ENCODE data around the gene SOHLH1. TPM values are rescaled to one million over a fixed set of nuclear protein-coding genes. Genes with fewer than 3 reads are reported as not detected.

The SOHLH1 gene
- total RNA-seq, 1 experiment from 2014 or later, result not detected

DNA sequence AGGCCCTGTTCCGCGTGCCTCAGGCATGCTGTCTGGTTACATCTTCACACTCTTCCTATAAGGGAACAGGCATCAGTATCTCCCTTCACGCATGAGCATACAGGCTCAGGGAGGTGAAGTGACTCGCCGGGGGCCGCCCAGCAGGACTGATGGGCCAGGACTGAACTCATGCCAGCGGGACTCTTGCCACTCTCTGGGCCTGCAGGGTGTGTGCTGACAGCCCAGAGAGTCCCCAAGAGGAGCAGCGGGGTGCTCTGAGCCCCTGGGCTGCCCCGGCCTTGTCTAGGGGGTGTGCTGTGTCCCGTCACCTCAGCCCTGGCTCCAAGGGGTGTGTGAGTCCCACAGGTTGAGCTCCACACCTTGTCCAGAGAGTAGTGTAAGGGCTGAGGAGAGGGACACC lies 12.6 kb upstream of the SOHLH1 start:
- Histone ChIP-seq H3K27me3 (replicated peaks; ENCODE audit: insufficient read depth, low read depth, low read length, poor library complexity) (peaks cover 35% of the 10 kb centered on the region), H3K9me3 (ENCODE audit: low read depth, low read length, poor library complexity, severe bottlenecking) (no peaks in the 10 kb centered on the region), H3K27ac (ENCODE audit: low read depth, low read length, poor library complexity, severe bottlenecking) (no peak overlapping the region), H3K36me3 (ENCODE audit: insufficient read depth, low read length, poor library complexity, severe bottlenecking) (no peaks in the 10 kb centered on the region), H3K4me1 (ENCODE audit: insufficient read depth, low read length, poor library complexity, severe bottlenecking) (peaks cover 5% of the 10 kb centered on the region), H3K4me3 (ENCODE audit: low read depth, low read length, poor library complexity, severe bottlenecking) (no peak overlapping the region)
- POLR2A ChIA-PET (ENCODE audit: low non-redundant PET), result no interaction called here
- TF ChIP-seq EZH2 (IDR thresholded peaks at IDR 0.05; ENCODE audit: borderline replicate concordance, low read depth, low read length, poor library complexity, severe bottlenecking), result no peak
- TF ChIP-seq, protein P1, sequence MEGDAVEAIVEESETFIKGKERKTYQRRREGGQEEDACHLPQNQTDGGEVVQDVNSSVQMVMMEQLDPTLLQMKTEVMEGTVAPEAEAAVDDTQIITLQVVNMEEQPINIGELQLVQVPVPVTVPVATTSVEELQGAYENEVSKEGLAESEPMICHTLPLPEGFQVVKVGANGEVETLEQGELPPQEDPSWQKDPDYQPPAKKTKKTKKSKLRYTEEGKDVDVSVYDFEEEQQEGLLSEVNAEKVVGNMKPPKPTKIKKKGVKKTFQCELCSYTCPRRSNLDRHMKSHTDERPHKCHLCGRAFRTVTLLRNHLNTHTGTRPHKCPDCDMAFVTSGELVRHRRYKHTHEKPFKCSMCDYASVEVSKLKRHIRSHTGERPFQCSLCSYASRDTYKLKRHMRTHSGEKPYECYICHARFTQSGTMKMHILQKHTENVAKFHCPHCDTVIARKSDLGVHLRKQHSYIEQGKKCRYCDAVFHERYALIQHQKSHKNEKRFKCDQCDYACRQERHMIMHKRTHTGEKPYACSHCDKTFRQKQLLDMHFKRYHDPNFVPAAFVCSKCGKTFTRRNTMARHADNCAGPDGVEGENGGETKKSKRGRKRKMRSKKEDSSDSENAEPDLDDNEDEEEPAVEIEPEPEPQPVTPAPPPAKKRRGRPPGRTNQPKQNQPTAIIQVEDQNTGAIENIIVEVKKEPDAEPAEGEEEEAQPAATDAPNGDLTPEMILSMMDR (conservative IDR thresholded peaks at IDR 0.05; ENCODE audit: low read depth, low read length), result no peak
- intact Hi-C loops (cut with micrococcal nuclease; ENCODE audit: unreplicated experiment), result no loop called here
- no TSS peak for BruUV-seq (replicated peaks)
- no peak for DNase-seq (ENCODE audit: low spot score)
- CTCF ChIA-PET, result no interaction called here

DNA sequence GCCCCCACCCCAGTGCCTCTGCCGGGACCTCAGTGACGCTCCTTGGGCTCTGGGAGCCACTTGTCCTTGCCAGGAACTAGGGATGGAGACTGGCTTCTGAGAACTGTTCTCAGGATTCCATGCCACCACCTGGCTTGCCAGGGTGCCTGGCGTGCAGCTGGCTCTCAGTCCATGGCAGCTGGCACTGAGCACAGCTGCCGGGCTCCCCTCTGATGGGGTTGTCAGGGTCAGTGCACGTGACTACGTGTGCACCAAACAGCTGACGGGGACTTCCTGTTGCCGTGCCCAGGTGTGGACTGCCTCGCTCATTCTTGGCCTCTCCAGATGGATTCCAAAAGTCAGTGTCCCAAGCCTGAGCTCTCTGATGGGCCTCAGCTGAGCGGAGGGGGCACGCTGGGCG lies 12.1 kb upstream of the SOHLH1 start:
- ChIA-PET CTCF (no interaction called here), POLR2A (ENCODE audit: low non-redundant PET) (no interaction called here)
- no peaks in the 10 kb centered on the region for H3K36me3 ChIP-seq (ENCODE audit: insufficient read depth, low read length, poor library complexity, severe bottlenecking)
- intact Hi-C loops (cut with micrococcal nuclease; ENCODE audit: unreplicated experiment), result no loop called here
- H3K27me3 ChIP-seq (replicated peaks; ENCODE audit: insufficient read depth, low read depth, low read length, poor library complexity), result peaks cover 30% of the 10 kb centered on the region
- H3K4me1 ChIP-seq (ENCODE audit: insufficient read depth, low read length, poor library complexity, severe bottlenecking), result peaks cover 5% of the 10 kb centered on the region
- no peaks in the 10 kb centered on the region for H3K9me3 ChIP-seq (ENCODE audit: low read depth, low read length, poor library complexity, severe bottlenecking)
- no peak for DNase-seq (ENCODE audit: low spot score)
- BruUV-seq (replicated peaks), result no TSS peak
- no peak overlapping the region for H3K4me3 ChIP-seq (ENCODE audit: low read depth, low read length, poor library complexity, severe bottlenecking)
- TF ChIP-seq, protein P1 (conservative IDR thresholded peaks at IDR 0.05; ENCODE audit: low read depth, low read length), result no peak
- no peak for TF ChIP-seq EZH2 (IDR thresholded peaks at IDR 0.05; ENCODE audit: borderline replicate concordance, low read depth, low read length, poor library complexity, severe bottlenecking)
- H3K27ac ChIP-seq (ENCODE audit: low read depth, low read length, poor library complexity, severe bottlenecking), result no peak overlapping the region

DNA sequence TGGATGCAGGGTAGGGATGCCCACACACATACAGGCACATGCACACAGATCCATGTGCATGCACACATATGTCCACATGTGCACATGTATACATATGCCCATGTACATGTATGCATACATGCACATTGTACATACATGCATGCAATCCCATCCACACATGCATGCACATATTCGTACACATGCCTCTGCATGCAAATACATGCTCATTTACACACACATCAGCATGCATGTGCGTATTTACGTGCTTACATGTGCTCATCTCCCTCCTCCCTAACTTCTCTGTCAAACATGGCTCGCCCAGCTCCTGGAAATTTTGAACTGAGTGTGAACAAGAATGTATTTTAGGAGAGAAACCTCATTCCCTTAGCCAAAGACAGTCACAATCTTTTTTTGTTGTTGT lies 8.9 kb upstream of the SOHLH1 start:
- no peak for DNase-seq (ENCODE audit: low spot score)
- intact Hi-C loops (cut with micrococcal nuclease; ENCODE audit: unreplicated experiment), result no loop called here
- no peaks in the 10 kb centered on the region for H3K36me3 ChIP-seq (ENCODE audit: insufficient read depth, low read length, poor library complexity, severe bottlenecking)
- ChIA-PET POLR2A (ENCODE audit: low non-redundant PET) (no interaction called here), CTCF (no interaction called here)
- no peak overlapping the region for H3K27ac ChIP-seq (ENCODE audit: low read depth, low read length, poor library complexity, severe bottlenecking)
- BruUV-seq (replicated peaks), result no TSS peak
- no peaks in the 10 kb centered on the region for H3K9me3 ChIP-seq (ENCODE audit: low read depth, low read length, poor library complexity, severe bottlenecking)
- H3K27me3 ChIP-seq (replicated peaks; ENCODE audit: insufficient read depth, low read depth, low read length, poor library complexity), result peaks cover 4% of the 10 kb centered on the region
- H3K4me1 ChIP-seq (ENCODE audit: insufficient read depth, low read length, poor library complexity, severe bottlenecking), result no peaks in the 10 kb centered on the region
- TF ChIP-seq, protein P1 (conservative IDR thresholded peaks at IDR 0.05; ENCODE audit: low read depth, low read length), result no peak
- no peak for TF ChIP-seq EZH2 (IDR thresholded peaks at IDR 0.05; ENCODE audit: borderline replicate concordance, low read depth, low read length, poor library complexity, severe bottlenecking)
- H3K4me3 ChIP-seq (ENCODE audit: low read depth, low read length, poor library complexity, severe bottlenecking), result no peak overlapping the region

Measured in A673 (cell line).